Measurements from ENCODE around the gene ADNP.
"Not testable (repeated sequence)": the region's sequence is repeated elsewhere in the genome, so short reads cannot be mapped to it uniquely, and the experiment has no call there.

The ADNP gene
- 114 to 150 (median 125) reads per million in 4 experiments for total RNA-seq

DNA sequence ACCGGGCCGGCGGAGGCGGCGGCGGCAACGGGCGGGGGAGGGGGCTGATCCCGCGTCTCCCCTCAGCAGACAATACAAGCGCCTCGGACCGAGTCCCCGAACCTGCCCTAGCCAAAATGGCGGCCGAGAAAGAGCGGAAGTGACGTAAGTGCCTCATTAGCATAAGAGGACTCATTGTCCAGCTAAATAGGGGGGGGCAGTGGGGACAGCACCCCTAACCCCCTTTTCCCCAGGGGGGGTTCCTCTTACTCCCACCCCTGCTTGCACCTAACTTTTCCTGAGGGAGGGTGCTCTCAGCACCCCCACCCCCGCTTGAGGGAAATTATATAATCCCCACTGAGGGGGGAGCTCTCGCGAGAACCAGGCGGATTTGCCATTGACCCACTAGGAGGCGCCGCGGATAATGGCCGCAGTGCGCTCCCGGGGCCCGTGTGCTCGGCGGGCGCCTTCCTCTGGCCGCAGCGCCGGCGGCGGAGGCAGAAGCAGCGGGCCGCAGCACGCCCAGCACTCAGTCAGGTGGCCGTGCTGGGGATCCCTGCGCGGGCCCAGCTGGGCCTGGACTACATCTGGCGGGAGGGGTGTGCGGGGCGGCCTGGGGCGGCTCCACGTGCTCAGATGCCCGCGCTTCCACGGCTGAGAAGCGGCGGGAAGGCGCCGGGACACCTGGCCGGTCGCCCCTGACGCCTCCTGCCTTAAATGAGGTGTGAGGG, at the start of gene ADNP:
TSS of gene ADNP (minus strand) at position 132 of the 710 bp plus-strand sequence. CDS start 27,441 bp downstream, outside the sequence.
- peak; percentile 89 for DNase-seq

- DNase-seq, result no peak
Observed at GRCh38 chr20:50980071-50980681, 48.9 kb upstream of the ADNP start.

DNA sequence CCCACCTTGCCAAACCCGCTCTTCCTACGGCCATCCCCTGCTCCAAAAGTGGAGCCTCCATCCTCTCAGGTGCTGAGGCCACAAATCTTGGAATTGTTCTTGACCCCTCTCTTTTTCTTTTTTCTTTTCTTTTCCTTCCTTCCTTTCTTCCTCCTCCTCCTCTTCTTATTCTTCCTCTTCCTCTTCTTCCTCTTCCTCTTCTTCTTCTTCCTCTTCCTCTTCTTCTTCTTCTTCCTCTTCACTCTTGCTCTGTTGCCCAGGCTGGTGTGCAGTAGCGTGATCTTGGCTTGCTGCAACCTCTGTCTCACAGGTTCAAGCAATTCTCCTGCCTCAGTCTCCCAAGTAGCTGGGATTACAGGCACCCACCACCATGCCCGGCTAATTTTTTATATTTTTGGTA, 47.3 kb upstream of the ADNP start:
- not testable (repeated sequence) for DNase-seq

GRCh38 chr20:50977066-50978021, 46.1 kb upstream of the ADNP start:
- no peak for DNase-seq

GRCh38 chr20:50975701-50976330, 44.6 kb upstream of the ADNP start:
- DNase-seq, result no peak

DNA sequence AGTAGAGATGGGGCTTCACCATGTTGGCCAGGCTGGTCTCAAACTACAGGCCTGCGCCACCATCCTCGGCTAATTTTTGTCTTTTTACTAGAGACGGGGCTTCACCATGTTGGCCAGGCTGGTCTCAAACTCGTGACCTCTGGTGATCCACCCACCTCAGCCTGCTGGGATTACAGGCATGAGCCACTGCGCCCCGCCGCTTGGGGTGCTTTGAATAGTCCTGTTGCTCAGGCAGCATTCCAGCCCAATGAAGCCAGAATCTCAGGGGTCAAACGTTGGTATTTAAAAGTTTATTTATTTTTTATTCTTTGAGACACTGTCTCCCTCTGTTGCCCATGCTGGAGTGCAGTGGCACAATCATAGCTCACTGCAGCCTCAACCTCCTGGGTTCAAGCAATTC, 38.7 kb upstream of the ADNP start:
- no peak for DNase-seq

- DNase-seq, result no peak
Observed at GRCh38 chr20:50969435-50969834, 38.2 kb upstream of the ADNP start.

DNA sequence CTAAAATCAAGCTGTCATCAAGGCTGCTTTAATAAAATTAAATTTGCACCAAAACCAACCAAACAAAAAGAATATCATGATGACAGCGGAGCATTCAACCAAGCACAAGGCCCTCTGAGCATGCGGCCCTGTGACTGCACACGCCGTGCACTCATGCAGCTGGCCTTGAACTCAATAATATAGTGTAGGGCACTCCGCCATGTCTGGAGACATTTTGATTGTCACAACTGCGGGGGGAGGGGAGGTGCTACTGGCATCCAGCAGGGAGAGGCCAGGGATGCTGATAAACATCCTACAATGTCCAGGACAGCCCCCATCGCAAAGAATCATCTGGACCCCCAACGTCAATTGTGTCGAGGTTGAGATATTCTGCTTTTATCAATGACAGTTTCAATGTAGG, 37.1 kb upstream of the ADNP start:
- DNase-seq, result no peak

DNA sequence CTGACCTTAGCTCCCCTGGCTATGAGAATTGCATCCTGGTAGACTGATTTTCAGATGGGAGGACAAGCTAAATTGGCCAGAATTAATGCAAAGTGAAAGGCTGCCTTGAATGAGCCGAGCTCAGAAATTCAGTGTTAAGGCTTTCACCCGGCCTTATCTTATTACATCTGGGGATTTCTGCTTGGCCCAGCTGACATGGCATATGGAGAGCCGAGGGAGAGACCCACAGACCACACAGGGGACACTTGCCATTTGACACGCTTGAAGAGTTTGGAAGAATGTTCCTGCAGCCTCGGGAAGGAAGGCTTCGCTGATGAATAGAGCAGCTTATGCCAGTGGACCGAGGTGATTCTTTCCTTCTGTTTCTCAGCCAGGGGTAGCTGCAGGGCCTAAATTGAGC, 36.3 kb upstream of the ADNP start:
- DNase-seq, result no peak

- no peak for DNase-seq
Observed at GRCh38 chr20:50959543-50960126, 28.4 kb upstream of the ADNP start.

DNA sequence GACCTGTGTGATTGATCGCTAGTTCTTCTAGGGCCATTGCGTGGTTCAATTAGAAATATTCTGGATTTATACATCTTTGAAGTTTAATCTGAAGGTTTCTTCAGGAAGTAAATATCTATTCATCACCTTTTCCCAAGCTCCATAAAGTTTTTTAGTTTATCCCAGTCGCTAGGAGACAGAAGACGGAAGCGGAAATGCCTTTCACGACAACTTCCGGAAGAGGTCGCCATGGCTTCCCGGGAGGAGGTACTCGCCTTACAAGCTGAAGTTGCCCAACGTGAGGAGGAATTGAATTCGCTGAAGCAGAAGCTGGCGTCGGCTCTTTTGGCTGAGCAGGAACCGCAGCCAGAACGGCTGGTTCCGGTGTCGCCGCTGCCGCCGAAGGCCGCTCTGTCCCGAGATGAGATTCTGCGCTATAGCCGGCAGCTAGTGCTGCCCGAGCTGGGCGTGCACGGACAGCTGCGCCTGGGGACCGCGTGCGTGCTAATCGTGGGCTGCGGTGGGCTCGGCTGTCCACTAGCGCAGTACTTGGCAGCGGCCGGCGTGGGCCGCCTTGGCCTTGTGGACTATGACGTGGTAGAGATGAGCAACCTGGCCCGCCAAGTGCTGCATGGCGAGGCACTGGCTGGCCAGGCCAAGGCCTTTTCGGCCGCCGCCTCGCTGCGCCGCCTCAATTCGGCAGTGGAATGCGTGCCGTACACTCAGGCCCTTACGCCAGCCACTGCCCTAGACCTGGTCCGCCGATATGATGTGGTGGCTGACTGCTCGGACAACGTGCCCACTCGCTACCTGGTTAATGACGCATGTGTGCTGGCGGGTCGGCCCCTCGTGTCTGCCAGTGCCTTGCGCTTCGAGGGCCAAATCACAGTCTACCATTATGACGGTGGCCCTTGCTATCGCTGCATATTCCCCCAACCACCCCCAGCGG, 27.6 kb upstream of the ADNP start, which contains the start of gene MOCS3:
TSS of gene MOCS3 (plus strand) at position 204 of the 928 bp plus-strand sequence. CDS start at position 229, 25 bp downstream.
- peak; percentile 80 for DNase-seq

DNA sequence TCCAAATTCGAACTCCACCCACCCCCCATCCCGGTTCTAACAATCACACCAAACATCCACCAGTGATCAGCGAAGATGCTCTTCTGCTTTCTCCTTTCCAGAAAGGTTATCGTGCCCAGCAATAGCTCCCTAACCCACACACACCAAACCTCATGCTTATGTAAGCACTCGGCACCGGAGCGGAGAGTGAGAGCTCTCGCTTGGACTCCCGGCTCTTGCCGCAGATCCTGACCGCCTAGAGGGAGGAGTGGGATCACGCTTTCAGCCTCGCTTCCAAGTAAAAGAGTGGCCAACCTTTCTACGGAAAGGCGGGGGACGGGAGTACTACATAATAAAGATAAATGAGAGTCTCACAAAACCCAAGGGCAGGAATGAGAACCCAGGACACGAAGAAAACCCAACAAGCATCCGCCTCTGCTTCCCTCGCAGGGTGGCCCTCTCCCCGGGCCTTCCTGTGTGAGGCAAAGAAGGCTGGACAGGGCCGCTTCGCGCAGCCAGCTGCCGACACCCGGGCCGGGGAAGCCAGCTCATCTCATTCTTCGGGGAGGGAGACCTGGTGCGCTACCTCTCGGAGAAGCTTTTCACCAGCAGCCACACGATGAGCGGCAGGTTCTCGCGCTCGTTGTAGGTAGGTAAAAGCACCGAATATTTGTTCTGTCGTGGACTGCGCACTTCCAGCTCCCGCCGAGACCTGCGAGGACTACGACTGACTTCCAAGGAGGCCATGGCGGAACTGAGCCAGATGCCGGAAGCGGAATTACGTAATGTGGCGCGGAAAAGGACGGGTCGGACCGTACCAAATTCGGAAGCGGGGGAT, 26.8 kb upstream of the ADNP start, which contains the start of gene DPM1:
TSS of gene DPM1 (minus strand) at position 735 of the 817 bp plus-strand sequence. CDS start at position 726, 9 bp downstream.
- DNase-seq, result peak; percentile 80

DNA sequence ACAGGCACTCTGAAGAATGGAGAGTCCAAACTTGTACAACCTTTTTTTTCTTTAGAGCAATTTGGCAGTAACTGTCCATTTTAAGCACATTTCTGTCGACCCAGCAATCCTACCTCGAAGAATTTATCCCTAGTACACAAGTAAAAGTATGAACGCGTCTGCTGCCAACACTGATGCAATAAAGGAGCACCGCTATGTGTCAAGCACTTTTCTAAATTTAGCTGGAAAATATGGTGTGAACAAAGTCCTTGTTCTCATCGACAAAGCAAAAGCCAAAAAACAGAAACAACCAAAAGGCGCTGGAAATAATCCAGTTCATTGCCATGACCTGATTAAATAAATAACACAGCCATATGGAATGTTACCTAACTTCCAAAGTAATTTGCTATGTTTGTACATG, 26.0 kb upstream of the ADNP start:
- no peak for DNase-seq

GRCh38 chr20:50953821-50954220, 22.6 kb upstream of the ADNP start:
- no peak for DNase-seq

DNA sequence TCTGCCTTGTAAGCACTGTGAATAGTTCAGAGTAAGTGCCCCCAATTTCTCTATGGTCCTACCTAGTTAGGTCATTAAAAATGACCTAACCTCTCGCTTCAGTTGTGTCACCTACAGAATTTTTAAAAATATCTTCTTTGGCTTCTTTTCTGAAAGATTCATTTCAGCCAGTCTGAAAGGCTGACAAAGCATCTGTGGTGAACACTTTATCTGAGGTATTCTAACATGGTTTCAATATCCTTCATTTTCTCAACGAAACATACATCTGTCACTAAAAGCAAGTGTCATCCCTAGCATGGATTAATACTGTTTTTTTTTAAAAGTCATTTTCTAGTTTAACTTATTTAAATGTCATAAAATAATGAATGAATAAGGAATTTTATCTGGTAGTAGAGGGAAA, 22.0 kb upstream of the ADNP start:
- DNase-seq, result no peak

DNA sequence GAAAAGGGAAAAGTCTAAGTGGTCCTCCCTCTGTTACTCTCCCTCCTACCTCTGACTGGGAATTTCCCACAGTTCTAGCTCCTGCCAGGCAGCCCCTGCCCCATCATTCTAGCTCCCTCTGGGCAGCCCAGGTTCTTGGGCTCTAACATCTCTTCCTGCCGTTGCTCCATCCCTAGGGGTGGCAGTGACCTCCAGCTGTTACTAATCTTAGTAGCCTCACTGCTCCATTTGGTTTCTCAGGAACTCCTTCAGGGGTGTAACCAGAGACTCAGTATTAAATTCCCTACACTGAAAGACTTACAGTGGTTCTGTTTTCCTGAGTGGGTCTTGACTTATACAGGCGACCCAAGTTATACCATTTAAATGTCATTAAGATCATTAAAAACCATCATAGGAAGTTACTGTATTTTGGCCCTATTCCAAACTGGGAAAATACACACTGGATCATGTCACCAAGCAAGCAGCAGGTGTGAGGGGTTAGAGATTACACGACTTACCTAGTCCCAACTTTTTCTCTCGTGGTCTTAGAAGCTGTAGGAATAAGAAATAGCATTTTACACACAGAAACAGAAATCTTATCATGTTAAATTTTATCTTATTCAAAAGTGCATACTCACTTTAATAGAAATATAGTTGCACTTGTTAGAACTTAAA, 17.0 kb upstream of the ADNP start:
- DNase-seq, result no peak

GRCh38 chr20:50943069-50943468, 11.8 kb upstream of the ADNP start:
- no peak for DNase-seq

DNA sequence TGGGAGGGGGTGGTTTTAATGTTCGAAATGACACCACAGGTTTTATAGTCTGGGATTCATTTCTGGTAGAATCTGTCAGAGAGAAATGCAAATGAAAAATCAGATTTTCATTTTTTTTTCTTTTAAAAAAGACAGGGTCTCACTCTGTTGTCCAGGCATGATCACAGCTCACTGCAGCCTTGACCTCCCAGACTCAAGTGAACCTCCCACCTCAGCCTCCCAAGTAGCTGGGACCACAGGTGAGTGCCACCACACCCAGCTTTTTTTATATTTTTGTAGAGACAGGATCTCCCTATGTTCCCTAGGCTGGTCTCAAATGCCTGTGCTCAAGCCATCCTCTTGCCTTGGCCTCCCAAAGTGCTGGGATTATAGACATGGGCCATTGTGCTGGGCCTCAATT, 2.4 kb upstream of the ADNP start:
- no peak for DNase-seq

DNA sequence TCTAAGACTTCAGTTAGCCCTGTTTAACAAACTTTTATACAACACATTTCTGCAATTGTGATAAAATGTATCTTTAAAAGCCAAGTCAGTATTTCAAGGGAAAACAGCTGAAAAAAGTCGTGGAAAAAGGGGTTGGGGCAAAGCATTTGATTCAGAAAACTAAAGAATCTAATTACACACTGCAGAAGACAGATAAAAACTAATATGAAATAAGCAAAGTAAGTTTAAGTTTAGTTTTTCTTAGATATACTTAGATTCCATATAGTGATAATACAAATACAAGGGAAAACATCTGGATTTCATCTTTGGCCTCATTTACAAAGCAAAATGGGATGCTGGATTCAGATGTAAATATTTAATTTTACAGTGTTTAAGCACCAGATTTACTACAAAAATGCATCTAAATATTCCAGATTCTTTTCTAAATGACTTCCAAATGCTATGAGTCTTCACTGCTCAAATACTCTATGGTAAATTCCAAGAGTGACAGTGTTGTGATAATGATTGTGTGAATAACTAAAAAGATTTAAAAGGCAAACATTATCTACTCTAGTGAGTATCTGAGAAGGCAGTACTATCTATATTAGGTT, 1.5 kb upstream of the ADNP start:
- DNase-seq, result no peak

All from effector CD8-positive, alpha-beta T cell (primary cell).